ENCODE measurements around the gene R3HDM2.
"Not testable (repeated sequence)": the region's sequence is repeated elsewhere in the genome, so short reads cannot be mapped to it uniquely, and the experiment has no call there.

Gene R3HDM2

DNA sequence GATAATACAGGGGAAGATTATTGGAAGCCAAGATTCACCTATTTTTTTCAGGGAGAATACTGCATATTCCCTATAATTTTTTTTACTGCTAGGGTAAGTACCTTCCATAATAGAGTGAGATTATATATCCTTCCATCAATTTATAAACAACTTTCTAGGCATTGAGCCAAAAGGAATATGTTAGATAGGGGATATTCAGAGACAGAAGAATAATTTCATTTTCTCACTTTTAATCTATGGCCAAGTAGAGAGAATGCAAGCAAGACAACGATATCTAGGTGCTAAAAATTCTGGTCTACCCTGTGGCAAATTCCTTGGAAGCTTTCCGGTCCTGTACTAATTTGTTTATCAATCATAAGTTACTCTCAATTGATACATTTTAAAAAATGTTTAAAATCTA lies 110.2 kb downstream of the R3HDM2 start:
- no peak for DNase-seq

DNA sequence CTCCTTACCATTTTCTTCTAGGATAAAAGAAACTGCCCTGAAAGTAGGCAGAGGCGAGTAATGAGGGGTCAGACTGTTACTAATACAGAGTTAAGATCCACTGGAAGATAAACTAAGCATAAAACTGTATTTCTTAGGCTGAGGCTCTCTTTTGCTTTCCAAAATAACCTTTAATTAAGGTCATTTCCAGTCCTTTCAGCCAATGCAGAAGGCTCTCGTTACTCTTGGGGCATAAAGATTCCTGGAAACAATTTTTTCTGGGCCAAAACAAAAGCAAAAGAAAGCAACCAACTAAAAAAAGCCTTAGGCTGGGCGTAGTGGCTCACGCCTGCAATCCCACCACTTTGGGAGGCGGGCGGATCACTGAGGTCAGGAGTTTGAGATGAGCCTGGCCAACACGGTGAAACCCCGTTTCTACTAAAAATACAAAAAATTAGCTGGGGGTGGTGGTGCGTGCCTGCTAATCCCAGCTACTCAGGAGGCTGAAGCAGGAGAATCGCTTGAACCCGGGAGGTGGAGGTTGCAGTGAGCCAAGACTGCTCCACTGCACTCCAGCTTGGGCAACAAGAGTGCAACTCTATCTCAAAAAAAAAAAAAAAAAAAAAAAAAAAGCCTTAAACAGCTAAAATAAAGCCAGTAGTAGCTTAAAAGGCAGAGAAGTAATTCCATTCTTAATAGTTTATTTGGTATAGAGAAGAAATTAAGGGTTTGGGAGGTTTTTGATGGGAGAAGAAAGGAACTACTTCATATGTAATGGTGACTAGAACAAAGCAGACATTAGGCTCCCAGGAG lies 111.0 kb downstream of the R3HDM2 start:
- DNase-seq, result no peak

DNA sequence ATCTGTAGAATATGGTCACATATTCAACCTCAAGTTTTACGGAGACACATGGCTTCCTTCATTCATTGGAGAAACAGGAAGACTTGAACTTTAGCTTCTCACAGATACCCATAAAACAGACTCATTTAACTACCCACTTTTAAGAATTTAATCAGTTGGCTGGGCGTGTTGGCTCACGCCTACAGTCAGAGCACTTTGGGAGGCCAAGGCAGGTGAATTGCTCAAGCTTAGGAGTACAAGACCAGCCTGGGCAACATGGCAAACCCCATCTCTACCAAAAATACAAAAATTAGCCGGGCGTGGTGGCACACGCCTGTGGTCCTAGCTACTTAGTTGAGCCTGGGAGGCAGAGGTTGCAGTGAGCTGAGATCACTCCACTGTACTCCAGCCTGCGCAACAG lies 115.2 kb downstream of the R3HDM2 start:
- DNase-seq, result no peak

DNA sequence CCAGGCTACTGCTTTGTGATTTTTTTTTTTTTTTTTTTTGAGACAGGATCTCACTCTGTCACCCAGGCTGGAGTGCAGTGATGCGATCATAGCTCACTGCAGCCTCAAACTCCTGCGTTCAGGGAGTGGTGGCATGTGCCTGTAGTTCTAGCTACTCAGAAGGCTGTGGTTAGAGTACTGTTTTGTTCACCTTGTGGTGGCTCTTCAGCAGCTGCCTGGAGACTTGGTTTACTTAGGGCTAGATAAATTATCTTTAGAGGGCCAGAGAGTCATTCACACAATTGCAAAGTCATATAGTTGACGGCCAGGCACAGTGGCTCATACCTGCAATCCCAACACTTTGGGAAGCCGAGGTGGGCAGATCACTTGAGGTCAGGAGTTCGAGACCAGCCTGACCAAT lies 118.6 kb downstream of the R3HDM2 start:
- DNase-seq, result not testable (repeated sequence)

DNA sequence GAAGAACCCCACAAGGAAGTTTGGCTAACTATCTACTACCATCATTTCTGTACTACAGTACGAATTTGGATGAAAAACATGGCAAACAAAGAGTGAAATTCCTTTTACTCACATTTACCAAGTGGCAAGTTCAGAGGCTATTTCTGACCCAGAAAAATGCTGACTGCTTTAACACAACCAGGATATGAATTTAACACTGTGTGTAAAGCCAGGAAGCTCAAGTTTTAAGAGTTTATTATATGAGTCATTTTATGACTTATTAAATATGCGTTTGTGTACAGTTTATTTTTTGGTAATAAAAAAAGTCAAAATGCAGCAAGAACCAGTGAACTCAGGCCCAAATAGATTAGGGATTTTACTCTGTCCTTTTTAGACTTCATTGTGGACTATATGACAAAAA lies 121.4 kb downstream of the R3HDM2 start:
- no peak for DNase-seq

DNA sequence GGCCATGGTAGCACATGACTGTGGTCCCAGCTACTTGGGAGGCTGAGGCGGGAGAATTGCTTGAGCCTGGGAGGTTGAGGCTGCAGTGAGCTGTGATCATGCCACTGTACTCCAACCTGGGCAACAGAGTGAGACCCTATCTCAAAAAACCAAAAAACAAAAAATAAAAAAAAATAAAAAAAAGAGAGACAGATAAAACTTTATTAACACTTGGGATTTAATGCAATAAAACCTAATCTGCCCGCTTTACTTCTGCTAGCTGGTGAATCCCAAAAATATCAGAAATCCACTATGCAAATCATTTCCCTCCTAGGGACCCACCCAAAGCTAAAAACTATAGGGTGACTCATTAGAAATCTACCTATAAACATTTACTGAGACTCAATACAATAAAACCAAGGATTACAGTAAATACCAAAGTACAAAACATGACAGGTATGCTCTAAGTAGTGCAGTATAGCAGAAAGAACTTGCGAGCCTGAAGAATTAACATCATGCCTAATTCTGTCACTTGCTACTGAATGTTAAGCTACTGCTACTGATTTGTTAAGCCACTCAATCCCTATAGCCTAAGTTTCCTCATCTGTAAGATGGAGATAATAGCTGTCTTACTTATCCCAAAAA lies 129.8 kb downstream of the R3HDM2 start:
- DNase-seq, result no peak

DNA sequence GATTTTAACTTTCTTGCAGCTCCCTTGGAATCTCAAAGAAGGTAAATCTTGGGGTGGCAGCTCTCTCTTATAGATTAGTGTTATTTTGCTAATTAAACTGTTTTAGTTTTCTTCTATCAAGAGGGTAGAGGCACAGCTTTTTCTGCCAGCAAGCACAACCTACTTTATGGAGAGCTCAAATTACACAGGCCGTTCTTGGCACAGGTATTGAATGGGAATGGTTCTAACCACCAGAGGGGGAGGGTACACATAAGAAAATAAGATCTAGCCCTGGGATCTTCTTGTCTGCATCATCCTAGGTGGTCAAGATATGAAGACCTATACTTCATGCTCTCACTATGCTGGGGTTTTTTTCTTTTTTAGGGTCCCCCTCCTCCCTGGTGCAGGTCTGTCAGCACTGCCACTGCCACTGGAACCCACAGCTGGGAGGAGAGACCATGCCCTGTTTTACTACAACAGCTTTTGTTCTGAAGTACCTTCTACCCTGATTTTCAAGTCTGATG lies 131.3 kb downstream of the R3HDM2 start:
- no peak for DNase-seq

DNA sequence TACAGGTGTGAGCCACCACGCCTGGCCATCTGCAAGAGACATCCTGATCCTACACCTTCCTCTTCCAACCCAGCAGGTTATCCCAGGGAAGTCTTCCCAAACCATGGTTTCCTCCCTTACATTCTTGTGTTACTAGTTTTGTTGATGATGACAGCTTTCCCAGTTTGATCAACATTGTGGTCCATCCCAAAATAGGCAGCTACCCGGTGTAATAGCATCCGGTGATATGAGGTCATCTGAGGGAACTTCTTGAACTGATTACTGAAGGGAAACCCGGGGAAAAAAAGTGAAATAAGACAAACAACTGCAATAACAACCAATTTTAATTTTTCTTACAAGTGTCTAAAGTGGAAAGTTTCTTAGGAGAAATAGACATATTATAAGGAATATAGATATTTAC lies 134.6 kb downstream of the R3HDM2 start:
- no peak for DNase-seq

DNA sequence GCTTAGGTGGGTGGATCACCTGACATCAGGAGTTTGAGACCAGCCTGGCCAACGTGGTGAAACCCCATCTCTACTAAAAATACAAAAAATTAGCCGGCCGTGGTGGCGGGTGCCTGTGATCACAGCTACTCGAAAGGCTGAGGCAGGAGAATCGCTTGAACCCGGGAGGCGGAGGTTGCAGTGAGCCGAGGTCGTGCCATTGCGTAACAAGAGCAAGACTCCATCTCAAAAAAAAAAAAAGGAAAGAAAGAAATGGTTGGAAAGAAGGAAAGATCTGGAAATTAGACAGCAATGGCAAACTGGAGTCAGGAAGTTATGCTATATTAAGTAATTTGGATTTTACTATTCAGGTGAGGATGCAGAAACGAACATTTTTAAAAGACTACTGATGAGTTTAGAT lies 148.8 kb downstream of the R3HDM2 start:
- DNase-seq, result not testable (repeated sequence)

DNA sequence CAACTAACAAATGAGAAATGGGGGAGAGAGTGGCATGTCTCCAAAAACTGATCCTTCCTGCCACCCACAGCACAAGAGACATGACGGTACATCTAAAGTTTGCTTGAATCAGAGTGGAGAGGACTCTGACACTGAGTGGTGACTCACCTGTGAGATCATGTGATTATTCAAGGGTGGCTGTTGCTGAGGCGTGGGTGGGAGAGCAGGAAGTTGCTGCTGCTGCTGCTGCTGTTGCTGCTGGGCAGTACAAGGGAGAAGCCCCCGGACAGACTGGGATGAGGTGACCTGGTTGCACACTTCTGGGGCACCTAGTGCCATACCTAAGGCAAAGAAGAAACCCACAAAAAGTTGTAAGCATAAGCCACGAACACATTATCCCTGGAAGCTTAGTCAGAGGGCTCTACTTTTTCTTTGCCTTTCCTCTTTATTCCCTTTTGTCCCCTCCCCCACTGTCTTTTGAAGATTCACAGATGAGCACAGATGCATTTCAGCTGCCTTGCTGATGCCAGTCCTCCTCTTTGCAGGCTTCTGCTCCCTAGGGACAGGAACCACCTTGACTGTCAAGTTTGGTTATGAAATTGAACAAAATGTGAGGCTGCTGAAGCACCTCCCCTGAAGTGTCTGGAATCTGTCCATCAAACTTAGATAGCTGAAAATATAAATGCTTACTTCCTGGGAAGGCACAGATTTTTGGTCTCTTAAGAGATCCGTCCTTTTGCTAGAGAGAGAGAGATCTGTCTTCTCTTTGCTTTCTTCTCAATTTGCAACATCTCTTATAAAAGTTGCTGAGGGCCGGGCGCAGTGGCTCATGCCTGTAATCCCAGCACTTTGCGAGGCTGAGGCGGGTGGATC lies 150.4 kb downstream of the R3HDM2 start:
- peak; percentile 23 for DNase-seq

DNA sequence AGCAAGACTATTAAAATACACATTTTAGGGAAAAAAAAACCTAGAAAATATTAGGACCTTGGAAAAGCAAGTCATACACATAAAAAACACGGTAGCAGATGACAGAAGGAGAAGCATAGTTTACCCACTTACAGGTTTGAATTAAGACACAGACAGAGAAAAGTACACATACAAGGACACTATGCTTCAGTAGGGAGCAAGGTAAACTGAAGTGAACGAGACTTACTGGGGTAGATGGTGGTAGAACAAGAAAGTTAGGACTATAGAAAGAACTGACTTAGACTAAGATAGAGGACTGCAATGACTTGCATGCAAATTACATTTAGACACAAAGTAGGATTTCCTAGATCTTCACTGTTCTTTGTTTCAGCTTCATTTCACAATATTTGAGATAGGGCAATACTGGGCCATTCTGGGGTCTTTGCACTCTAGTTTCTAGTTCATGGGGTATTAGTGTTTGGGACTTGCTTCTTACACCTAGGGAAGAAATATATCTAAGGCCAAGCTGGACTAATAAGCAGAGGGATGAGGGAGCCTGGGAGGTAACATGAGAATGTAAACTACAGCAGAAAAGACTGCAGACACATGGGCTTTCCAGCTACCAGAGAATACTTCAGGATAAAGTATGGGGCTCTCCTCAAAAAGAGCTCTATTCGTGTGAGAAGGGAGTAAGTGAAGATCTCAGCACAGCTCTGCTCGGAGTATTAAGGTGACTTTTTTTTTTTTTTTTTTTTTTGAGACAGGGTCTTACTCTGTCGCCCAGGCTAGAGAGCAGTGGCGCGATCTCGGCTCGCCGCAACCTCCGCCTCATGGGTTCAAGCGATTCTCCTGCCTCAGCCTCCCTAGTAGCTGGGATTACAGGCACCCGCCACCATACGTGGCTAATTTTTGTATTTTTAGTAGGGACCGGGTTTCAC lies 152.1 kb downstream of the R3HDM2 start:
- no peak for DNase-seq

DNA sequence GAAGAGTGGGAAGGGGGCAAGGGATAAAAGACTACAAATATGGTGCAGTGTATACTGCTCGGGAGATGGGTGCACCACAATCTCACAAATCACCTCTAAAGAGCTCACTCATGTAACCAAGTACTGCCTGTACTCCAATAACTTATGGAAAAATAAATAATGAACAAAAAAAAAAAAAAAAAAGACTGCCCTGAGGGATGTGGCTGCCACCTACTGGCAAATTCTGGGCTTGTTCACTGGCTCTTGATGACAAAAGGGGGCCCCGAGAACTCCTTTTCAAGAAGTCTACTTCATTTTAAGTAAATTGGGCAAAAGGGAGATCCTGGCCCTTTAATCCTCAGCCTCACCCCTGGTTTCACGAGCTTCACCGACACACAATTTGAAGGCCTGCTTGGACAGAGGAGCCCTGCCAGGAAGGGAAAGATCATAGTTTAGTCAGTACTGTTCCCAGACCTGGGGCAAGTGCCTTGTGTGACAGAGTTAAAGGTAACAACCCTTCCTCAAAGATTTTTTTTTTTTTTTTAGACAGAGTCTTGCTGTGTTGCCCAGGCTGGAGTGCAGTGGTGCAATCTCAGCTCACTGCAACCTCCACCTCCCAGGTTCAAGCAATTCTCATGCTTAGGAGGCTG lies 153.8 kb downstream of the R3HDM2 start:
- DNase-seq, result no peak

DNA sequence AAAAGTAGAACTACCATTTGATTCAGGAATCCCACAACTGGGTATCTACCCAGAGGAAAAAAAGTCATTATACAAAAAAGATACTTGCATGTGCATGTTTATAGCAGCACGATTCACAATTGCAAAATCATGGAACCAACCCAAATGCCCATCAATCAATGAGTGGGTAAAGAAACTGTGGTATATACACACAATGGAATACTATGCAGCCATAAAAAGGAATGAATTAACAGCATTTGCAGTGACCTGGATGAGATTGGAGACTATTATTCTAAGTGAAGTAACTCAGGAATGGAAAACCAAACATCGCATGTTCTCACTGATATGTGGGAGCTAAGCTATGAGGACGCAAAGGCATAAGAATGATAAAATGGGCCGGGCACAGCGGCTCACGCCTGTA lies 154.6 kb downstream of the R3HDM2 start:
- not testable (repeated sequence) for DNase-seq

DNA sequence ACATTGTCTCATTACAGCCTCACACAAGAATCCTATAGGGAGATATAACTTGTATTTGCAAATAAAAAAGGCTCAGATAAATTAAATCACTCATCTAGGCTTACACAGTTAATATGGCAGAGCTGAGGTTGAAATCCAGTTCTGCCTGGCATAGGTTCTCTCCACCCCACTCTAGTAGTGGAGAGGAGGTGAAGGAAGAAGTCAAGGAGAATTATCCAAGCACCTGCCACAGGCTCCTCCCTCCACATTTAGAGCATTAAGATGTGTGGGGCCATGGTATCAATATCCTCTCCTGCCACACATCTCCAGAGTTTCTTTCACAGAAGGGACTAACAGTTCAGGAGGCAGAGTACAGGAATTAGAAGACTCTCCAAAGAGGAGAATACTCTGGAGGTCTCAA lies 157.3 kb downstream of the R3HDM2 start:
- DNase-seq, result no peak

DNA sequence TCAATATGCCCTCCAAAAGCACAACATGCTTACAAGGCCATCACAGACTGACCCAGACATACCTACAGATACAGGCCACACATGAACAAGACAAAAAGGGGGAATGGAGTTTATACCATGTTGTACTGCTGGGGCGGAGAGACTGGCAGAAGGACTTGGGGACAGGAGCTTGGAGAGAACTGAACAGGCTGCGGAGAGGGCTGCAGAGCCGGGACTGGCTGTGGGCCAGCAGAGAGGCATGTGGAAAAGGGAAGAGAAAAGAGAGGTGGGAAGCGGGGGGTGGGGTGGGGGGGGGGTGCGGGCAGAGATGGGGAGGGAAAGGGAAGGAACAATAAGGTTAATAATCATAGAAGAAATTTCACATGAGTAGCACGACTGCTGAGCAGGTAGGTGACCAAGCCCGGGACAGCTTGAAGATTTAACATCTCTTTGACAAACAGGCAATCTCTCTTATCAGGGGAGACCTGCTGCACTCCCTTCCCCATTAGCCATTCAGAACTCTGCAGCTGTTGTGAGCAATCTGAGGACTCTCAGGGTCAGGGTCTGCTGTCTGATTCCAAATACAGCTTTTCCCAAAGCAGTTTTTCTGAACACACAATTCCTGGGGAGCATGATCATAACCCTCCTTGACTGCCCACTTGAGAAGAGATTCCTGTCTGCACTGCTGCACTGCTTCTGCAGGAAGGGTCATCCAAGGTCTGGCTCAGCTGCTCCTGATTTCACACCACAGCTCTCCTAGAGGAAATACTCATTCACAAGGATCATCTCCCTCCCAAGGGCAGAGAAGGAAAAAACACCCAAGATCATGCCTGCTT lies 158.3 kb downstream of the R3HDM2 start:
- no peak for DNase-seq

DNA sequence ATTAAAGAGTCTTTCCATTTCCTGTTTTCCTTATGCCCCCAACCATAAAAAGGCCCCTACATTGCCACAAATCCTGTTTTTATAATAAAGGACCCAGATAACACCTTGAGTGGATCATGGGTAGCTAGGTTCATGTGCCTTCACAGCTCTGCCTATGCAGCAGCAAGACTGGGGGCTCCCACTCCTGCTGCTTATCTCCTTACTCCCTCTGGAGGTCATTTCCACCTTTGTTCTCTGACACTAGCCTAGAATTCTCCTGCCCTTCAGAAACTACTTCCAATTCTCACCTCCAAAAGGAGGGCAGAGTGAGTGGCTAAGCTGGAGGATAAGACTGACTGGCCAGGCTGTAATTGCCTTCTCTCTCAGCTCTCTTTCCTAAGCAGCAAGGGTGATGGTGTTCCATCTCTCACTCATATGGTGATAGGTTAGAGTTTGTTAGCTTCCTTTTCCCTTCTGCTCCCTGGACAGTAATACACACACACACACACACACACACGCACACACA lies 159.8 kb downstream of the R3HDM2 start:
- DNase-seq, result no peak

DNA sequence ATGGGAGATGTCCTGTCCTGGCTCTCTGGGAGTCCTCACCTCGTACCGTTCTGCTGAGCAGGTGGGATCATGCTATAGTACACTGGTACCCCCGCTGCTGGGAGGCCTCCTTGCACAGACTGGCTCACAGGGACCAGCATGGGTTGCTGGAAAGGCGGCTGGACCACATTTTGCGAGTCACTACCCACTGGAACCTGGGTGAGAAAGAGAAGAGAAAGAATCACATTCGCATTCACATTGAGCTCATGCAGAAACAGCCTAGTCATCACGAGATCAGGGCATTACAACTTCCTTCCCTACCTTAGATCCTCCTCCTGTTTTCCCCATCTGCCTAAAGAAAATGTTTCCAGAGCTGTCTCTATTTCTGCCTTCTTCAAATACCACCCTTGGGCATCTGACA lies 162.6 kb downstream of the R3HDM2 start:
- no peak for DNase-seq

DNA sequence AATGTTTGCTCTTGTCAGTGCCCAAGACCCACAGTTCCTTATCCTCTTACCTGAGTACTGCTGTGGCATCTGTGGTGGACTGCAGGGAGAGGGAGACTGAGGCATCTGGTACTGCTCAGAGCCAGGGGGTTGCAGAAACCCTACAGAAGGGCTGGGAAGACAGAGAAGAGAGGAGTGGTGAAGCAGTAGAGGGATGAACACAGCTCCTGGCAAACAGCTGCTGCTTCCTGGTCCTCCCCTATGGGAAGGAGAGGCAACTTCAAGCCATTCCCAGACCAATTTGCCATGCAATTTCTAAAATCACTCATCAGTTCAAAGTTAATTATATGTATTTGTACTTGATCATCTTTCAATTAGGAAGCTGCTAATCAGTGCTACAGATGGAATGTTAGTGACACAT lies 164.2 kb downstream of the R3HDM2 start:
- DNase-seq, result no peak

DNA sequence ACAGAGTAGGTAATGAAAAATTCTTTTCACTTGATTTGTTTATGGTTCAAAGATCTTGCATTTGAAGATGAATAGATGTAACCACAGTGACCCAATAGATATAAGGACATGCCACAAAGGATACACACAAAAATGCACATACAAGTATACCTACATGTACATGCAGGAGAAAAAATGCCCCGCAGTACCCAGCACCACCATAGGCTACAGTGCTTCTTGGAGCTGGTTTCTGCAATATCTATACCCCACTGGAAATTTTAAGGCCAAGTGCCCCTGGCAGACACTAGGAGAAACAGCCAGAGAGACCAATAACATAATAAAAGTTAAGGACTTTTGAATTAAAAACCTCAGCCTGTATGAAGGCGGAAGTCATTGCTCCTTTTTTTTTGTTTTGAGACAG lies 167.7 kb downstream of the R3HDM2 start:
- DNase-seq, result no peak

DNA sequence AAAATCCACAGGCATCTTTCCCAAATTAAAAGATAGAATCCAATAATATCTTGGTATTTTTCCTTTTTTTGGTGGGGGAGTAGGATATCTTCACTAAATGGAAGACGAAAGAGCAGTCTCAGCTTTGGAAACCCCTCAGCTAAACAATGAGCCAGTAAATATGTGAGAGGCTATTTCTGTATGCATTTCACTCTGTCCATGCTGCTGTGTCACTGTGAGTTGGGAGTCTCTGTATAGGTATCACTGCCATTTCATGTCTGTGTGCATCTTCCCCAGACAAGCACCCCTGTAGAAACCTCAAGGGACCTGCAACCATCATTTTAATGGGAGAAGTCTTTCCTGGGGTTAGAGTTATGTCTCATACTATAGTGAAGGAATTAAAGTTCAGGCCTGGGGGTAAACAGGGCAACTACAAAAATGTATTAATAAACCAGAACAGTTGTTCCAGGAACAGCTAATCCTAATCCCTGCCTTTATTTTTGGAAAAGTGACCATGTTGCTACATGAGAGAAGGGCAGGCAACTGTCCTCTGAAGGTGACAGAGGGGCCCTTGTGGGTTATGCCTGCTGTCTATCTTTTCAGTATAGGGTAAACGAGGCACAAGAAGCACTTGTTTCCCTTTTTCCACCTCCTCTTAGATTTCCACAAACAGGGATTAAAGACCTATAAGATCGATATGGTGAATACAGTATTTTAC lies 168.6 kb downstream of the R3HDM2 start:
- no peak for DNase-seq

Measured in effector CD8-positive, alpha-beta T cell (primary cell).